Left lobe of liver (tissue), 2 donors: ENCODE measurements around the gene MYADM. TPM values are rescaled to one million over a fixed set of nuclear protein-coding genes. Genes with fewer than 3 reads are reported as not detected.

Experiments used
- ATAC-seq: fragments of 200-7000 bp; cut with Tn5 transposase; one replicate; pipeline ENCODE4 v1.9.1; 2020; ENCODE audit warnings: mild to moderate bottlenecking, moderate library complexity
- DNase-seq: peaks from one replicate; pipeline ENCODE4 v3.0.0-alpha.2; 2020; ENCODE audit warnings: low spot score
- total RNA-seq: library from RNA; stranded (reverse); gene quantifications from one replicate; pipeline ENCODE4 v1.2.1, GENCODE V29; 2021
- donor health status: DM: no; HTN: no; CAD: no; lungs with moderate emphysema.
- donor health status: DM: no; HTN: yes; CAD: no.

MYADM gene
- total RNA-seq, 1 donor from 2014 or later, result 15.2 TPM

GRCh38 chr19:53908935-53909415 lies 41.3 kb downstream of the MYADM start, which contains the start of gene CACNG7:
Gene CACNG7, plus strand, starts transcription at chr19:53909278. Its CDS starts 3,554 bp downstream, at chr19:53912832.
- DNase-seq (no peak), ATAC-seq (no peak)

- DNase-seq (no peak), ATAC-seq (no peak)
These were observed 41.9 kb downstream of the MYADM start for GRCh38 chr19:53909471-53910169.

GRCh38 chr19:53910170-53910518 lies 42.5 kb downstream of the MYADM start:
- no peak for DNase-seq
- no peak for ATAC-seq

GRCh38 chr19:53912653-53913052 lies 45.0 kb downstream of the MYADM start:
- DNase-seq (no peak), ATAC-seq (no peak)

GRCh38 chr19:53915000-53915399 lies 47.3 kb downstream of the MYADM start:
- no peak for ATAC-seq
- DNase-seq, result no peak

- no peak for ATAC-seq
- no peak for DNase-seq
These were observed 48.3 kb downstream of the MYADM start for GRCh38 chr19:53916004-53916403.

- ATAC-seq, result no peak
- no peak for DNase-seq
These were observed 49.7 kb downstream of the MYADM start for GRCh38 chr19:53917356-53917755.

Other genes starting within 250 kb of the MYADM start
- not detected for gene DPRX, start 235.9 kb upstream of the MYADM start, total RNA-seq
- gene NLRP12, start 43.6 kb upstream of the MYADM start, total RNA-seq, result 0.28 TPM
- gene PRKCG, start 14.3 kb downstream of the MYADM start, total RNA-seq, result 0.08 TPM
- not detected for gene CACNG7, start 41.4 kb downstream of the MYADM start, total RNA-seq
- gene CACNG8, start 95.1 kb downstream of the MYADM start, total RNA-seq, result not detected
- not detected for gene CACNG6, start 123.8 kb downstream of the MYADM start, total RNA-seq
- not detected for gene VSTM1, start 196.0 kb downstream of the MYADM start, total RNA-seq
- gene TARM1, start 213.5 kb downstream of the MYADM start, total RNA-seq, result not detected
- 0.91 TPM for gene OSCAR, start 232.9 kb downstream of the MYADM start, total RNA-seq
- 74.5 TPM for gene NDUFA3, start 235.0 kb downstream of the MYADM start, total RNA-seq
- 4.3 TPM for gene TFPT, start 247.8 kb downstream of the MYADM start, total RNA-seq
- gene PRPF31, start 247.9 kb downstream of the MYADM start, total RNA-seq, result 23.2 TPM